ENCODE data around the gene PAXX.

PAXX gene

DNA sequence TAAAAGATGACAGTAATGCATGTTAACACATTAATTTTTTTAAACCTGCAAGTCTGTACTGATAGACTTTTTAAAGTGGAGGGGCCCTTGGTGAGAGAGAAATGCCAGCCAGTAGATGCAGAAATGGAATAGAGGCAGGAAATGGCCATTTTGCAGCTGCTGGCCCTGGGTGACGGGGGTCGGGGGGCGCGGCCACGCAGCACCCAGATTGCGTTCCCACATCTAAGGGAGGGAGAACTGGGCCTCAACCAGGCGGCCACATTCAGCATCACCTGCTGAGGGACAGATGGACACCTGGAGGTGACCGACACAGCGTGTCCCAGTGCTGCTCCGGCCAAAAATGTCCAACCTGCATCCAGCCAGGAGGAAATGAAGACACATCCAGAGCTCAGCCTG lies 10.4 kb downstream of the PAXX start:
- no peak for DNase-seq (ENCODE audit: low spot score)

DNA sequence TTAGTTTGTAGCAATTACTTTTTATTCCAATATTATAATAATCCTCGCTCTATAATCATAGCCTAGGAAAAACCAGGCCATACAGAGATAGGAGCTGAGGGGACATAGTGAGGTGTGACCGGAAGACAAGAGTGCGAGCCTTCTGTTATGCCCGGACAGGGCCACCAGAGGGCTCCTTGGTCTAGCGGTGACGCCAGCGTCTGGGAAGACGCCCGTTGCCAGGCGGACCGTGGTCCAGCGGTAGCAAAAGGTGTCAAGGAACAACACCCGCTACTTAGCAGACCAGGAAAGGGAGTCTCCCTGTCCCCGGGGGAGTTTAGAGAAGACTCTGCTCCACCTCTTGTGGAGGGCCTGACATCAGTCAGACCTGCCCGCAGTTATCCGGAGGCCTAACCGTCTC lies 12.1 kb downstream of the PAXX start:
- peak; percentile 14 for DNase-seq (ENCODE audit: low spot score)

DNA sequence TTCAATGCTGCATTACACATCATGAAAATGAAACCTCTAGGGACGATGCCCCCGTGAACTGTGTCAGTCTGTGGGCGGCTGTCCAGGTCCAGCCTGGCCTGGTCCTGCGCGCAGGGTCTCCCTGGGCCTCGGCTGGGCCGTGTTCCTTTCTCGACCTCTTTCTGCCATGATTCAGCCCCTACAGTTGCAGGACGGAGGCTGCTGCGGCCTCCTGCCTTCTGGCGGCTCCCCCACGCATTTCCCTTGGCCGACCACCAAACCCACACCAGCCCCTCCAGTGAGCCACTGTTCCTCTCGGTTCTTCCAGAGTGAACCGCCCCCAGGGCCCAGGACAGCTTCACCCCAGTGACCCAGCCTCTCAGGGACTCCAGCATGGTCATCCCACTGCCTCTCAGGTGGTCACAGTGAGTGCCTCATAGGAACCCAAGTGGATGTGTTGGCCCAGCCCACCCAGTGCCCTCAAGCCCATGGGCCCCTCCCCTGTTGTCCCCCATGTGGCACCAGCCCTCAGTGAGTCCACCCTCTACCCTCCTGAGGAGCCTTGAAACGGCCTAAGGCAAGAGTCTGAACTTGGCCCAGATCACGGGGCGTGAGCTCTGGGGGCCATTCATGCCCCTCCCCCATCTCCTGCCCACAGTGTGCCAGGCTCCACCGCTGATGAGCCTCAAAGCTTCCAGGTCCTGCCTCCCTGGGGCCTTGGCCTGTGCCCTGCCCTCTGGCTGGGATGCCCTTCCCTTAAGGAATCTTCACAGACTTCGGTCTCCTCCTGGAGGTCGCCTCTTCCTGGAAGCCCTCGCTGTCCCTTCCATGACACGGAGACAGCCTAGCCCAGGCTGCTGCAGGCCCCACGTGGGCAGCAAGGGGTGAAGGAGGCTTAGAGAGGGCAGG lies 14.1 kb downstream of the PAXX start:
- DNase-seq (ENCODE audit: low spot score): no peak

DNA sequence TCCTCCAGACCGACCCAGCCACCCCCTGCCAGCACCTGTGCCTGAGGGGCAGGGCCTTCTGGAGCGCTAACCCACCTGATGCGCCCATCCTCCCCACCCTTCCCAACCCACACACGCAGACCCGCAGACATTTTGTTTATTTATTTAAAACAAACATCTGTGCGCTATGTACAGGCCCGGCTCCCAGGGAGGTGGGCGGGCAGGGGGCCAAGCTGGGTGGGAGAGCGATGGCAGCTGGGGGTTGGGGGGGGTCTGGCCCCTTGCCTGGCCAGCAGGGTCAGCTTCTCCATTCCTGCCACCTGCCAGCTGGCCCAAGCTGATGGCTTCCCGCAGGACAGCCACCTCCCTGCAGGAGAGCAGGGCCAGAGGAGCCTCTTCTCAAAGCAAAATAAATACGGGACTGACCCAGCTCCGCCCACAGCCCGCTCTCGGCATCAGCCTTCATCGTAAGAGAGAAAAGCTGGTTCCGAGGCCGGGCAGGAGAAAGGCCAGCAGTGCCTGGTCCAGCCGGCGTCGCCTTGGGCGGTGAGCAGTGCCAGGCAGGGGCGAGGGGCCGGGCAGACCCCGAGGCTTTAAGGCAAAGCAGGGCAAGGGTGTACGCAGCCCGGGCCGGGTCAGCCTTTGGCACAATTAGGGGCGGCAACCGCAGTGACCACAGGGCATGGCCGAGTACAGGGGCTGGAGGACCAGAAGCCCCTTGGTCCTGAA lies 15.0 kb downstream of the PAXX start:
- DNase-seq (ENCODE audit: low spot score): no peak

DNA sequence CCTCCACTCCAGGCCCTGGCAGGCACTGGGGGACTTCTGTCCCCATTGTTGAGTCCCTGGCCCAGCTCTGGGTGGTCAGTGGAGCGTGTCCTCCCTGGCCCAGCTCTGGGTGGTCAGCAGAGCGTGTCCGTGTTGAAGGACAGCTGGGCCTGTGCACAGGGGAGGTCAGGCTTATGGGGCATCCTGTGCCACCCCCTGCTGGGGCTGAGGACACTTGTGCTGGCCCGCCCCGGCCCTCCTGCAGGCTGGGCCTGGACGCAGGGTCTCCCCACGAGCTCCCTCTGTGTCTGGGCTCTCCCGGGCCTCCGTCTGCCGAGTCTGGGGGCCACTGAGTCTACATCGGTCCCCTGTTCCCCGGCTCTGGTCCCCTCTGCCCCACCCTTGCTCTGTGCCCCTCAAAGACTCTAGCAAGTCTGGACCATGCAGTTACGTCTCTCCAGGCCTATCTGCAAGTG lies 15.6 kb downstream of the PAXX start:
- no peak for DNase-seq (ENCODE audit: low spot score)

DNA sequence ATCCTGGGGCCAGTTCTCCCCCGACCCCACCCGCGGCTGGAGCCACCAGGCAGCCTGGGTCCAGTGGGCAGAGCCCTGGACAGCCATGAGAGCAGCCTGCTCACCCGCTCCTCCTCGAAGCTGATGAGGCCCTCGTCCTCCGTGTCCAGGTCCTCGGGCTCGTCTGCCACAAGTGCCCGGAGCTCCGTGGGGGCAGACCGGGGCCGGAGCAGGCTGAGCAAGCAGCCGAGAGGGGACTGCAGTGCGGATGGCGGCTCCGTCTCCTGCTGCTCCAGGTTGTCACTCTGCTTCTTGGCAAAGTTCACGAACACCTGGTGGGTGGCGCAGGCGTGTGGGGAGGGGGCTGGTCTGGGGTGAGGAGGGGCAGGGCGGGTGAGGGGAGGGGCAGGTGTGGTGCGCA lies 16.1 kb downstream of the PAXX start:
- no peak for DNase-seq (ENCODE audit: low spot score)

DNA sequence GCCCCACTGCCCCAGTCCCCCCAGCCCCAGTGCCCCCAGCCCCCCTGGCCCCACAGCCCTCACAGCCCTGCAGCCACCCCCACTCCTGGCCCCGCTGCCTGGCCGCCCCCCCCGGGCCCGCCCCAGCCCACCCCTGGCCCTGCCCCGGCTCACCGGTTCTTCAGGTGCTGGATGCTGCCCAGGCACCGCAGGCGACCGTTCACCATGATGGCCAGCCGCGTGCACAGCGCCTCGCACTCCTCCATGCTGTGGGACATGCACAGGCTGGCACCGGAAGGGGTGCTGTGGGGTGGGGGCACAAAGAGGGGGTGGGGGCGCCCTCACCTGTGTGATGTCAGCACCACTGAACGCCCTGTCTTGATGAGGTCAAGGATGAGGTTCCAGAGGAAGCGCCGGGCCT lies 17.0 kb downstream of the PAXX start:
- no peak for DNase-seq (ENCODE audit: low spot score)

DNA sequence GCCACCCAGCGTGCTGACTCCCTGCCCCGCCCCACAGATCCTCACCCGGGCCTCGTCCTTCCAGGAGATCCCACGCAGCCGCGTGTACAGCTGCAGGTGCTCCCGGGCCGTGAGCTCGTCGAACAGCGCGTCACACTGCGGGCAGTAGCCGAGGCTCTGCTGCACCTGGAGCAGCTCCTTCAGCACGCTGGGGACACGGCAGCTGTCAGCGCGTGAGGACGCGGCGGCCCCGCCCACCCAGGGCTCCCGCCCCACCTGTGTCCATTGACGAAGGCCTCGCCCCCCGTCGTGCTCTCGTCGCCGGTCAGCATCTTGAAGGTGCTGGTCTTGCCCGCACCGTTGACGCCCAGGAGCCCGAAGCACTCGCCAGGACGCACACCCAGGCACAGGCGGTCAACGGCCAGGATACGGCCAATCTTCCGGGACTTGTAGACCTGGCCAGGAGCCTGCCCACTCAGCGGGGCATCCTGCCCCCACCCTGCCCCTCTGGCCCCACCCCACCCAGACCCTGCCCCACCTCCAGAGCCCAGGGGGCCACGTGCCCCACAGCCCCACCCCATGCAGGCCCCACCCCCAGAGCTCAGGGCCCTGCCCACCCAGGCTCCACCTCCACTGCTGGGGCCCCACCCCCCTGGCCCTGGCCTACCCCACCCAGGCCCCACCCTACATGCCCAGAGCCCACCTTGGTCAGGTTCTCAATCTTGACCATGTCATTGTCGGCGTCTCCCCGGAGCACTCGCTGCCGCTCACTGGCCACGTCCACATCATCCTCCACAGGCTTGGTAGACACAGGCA lies 17.9 kb downstream of the PAXX start:
- no peak for DNase-seq (ENCODE audit: low spot score)

DNA sequence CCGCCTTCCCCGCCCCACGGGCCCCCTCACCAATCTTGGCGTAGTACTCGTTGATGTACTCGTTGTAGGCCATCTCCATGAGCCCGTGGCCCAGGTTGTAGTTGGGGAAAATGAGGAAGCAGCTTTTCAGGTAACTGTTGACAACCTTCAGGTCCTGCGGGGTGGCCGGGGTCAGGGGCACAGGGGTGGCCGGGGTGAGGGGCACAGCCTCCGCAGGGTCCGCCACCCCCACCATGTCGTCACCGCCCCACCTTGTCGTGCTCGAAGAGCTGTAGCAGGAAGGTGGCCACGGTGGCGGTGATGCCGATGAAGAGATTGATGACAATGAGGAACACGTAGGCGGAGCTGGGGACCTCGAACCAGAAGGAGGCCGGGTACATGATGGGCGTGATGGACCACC lies 18.9 kb downstream of the PAXX start:
- no peak for DNase-seq (ENCODE audit: low spot score)

DNA sequence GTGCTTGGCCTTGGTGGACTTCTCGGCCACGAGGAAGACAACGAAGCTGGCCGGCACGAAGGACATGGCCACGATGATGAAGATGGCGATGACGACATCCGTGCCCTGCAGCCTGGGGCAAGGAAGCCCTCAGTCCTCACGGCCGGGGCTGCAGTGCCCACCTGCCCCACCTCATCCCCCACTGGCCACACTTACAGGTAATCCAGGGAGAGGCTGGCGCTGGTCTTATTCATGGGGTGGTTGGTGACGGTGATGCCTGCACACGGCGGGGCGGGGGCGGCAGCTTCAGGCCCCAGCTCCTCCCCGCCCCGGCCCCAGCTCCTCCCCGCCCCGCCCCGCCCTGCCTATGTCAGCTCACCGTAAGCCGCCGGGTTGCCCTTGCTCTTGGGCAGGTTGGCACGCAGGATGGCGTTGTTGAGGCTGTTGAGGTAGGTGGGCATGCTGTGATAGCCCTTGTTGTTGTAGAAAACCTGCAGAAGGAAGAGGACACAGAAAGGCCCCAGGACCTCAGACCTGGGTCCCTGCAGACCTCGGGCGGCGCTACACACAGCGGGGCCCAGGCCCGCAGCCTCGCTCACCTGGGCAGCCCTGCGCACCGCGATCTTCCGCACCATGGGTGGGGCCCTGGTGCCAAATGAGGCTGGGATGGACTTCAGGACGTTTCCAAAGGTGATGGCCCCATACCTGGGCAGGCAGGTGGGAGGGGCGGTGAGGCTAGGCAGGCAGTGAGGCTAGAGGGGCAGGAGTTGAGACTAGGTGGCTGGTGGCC lies 19.9 kb downstream of the PAXX start:
- DNase-seq (ENCODE audit: low spot score): no peak

DNA sequence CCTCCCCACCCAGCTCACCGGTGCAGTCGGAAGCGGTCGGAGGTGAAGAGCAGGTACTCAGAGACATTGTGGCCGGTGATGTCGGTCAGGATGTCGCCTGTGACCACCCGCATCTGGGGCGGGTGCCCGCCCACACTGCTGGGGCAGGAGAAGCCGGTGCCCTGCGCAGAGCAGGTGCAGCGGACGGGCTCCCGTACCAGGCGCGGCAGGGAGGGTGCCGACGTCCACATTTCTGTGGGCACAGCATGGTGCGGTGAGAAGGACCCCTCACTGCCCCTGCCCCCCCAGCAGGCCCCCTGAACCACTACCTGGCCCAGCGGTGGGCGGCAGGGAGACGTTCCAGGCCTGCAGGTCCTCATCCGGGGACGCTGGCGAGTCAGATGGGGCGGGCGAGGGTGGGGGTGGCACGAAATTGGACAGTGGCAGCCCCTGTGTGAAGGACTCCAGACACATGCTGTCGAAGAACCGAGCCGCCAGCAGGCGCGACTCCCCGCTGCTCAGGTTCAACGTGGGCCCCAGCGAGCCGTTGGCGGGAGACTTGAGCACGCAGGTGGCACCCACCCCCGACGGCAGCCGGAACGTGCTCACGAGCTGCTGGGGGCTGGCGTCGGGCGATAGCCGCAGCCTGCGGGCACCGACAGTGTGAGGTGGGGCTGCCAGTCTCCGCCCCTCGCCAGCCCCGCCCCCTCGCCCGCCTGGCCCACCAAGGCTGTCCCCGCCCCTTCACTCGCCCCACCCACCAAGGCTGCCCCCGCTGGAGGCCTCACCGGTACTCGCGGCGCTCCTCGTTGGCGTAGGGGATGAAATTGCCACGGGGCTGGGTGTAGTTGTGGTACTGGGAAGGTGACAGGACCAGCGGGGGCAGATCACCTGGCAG lies 20.7 kb downstream of the PAXX start:
- DNase-seq (ENCODE audit: low spot score): no peak

DNA sequence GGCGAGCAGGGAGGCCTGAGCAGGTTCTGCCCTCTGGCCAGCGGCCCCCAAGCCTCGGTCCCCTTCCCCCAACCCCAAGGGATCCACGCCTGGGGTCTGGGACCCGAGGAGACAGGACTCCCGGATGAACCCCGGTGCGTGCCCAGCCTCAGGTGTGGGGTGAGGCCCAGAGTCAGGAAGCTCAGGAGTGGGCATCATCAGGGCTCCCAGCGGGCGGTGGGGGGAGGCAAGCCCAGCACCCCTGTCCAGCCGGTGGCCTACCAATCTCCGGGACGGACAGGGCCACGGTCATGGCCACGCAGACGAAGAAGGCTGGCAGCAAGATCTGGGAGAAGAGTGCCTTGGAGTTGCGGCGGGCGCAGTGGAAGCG lies 21.3 kb downstream of the PAXX start:
- DNase-seq (ENCODE audit: low spot score): no peak

DNA sequence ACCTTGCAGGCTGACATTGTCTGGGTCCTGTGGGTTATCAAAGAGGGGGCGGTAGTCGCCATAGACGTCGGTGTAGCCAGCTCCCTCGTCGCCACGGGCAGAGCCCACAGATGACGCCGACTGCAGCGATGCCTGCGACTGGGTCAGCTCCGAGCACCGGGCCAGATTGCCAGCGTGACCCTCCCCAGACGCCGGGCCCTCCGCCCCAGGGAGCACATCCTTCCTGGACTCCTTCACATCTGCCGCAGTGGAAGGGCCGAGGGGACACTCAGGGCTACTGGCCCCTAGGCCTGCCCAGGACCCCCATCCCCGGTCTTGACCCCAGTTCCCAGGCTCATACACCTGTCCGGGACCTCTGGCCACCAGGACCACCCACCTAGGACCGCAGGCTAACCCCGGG lies 21.9 kb downstream of the PAXX start:
- DNase-seq (ENCODE audit: low spot score): no peak

DNA sequence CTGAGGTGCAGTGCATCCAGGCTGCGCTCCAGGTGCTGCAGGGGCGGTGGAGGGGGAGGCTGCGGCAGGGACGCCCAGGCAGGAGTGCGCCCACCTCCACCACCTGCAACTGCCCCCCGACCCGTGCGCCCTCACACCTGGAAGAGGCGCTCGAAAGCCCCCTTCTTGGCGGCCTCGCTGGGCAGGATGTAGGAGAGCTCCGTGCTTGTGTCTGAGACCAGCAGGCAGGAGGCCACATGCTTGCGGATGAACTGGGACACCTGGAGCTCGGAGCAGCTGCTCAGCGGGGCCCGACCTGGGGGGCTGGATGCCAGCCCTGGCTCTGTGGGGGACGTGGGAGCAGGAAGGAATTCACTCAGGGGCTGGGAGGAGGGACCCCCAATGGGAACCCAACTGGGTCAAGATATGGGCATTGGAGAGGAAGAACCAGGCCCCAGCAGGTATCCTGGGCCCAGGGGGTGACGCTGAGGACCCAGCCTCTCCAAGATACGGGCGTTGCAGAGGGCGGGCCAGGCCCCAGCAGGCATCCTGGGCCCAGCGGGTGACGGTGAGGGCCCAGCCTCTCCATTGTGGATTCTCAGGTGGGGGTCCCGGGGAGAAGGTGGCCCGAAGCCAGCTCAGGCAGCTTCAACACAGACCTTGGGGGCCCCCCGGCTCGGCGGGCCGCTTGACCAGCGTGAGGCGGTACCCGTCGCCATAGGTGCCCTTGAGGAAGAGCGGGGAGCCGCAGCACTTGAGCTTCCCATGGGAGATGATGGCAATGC lies 22.7 kb downstream of the PAXX start:
- no peak for DNase-seq (ENCODE audit: low spot score)

DNA sequence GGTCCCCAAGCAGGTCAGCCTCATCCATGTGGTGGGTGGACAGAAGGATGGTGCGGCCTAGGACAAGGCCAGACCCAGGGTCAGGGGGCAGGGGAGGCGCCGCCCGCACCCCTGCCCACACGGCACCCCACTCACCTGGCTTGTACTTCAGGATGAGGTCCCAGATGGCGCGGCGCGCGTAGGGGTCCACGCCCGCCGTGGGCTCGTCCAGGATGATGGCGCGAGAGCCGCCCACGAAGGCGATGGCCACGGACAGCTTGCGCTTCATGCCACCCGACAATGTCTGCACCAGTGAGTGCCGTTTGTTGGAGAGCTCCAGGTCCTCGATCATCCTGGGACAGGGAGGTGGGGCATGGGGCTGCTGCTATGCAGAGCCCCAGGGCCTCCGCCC lies 23.3 kb downstream of the PAXX start:
- no peak for DNase-seq (ENCODE audit: low spot score)

DNA sequence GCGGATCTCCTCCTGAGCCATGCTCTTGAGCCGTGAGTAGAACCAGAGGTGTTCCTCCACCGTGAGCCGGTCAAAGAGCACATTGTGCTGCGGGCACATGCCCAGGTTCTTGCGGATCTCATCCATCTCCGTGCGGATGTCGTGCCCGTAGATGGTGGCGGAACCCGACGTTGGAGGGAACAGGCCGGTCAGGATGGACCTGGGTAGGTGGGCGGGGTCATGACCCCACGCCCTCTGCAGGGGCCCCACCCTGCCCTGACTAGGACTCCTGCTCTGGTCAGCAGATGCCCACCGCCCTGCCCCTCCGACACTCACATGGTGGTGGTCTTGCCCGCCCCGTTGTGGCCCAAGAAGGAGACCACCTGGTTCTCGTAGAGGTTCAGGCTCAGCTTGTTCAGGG lies 23.8 kb downstream of the PAXX start:
- no peak for DNase-seq (ENCODE audit: low spot score)

DNA sequence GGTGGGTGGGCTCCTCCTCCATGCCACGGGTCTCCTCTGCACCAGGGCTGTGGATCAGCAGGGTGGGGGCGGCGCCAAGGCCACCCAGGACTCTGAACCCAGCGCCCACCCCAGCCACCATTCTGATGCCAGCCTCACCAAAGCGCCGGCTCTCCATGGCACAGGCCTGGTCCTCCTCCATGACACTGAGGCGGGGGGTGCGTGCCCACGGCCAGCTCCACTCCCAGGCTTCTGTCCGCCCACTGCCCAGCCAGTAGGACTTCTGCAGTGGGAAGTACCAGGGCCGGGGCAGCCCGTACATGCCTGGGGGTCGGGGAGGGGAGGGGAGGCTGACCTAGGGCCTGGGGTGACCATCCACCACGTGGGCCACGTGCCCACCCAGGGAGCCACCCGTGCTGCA lies 24.2 kb downstream of the PAXX start:
- DNase-seq (ENCODE audit: low spot score): no peak

DNA sequence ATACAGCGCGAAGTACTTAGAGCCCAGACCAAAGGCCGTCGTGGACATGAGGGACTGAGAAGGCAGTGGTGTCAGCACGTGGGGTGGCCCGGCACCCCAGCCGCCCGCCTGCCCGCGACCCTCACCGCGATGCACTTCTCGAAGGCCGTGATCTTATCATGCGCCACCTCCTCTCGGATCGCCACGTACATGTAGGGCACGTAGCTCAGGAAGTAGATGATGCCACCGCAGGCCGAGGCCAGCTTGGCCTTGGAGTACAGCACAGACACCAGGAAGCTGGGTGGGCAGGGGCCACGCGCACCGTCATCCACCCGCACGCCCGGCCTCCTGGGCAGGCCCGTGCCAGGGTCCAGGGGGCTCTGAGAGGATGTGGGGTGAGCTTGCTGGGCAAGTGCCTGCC lies 24.8 kb downstream of the PAXX start:
- no peak for DNase-seq (ENCODE audit: low spot score)

DNA sequence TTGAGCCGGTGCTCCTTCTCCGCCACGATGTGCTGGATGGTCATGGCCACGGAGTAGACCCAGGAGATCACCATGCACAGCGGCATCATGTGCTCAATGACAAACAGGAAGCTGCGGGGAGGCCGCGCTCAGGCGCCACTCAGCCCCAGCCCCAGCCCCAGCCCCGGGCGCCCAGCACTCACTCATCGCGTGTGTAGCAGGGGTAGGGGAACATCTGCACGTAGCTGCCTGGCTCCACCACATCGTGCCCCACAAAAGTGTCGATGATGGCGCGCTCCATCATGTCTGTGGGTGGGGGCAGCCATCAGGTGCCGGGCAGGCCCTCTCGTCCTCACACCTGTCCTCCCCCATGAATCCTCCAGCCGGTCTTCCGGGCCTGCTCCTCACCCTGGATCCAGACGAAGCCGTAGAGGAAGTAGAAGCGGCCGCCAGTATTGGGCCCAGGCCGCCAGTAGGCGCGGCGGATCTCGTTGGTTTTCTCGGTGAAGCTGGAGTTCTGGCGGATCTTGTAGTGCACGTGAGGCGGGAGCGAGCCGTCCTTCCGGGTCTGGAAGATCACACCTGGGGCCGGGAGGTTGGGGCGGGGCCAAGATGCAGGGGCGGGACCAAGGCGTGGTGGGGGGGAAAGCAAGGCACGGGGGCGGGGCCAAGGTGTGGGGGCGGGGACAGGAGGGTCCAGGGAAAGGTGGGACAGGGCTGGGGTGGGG lies 25.7 kb downstream of the PAXX start:
- DNase-seq (ENCODE audit: low spot score): no peak
